ENCODE results near the gene UXS1.
"Not testable (repeated sequence)": the region's sequence is repeated elsewhere in the genome, so short reads cannot be mapped to it uniquely, and the experiment has no call there.

The UXS1 gene

GRCh38 chr2:106193977-106194778, at the start of gene UXS1:
Gene UXS1 (minus strand): TSS chr2:106194301. CDS start chr2:106194241, 60 bp downstream.
- peak; percentile 100 for DNase-seq (ENCODE audit: low spot score)

GRCh38 chr2:106239491-106239890, 45.4 kb upstream of the UXS1 start:
- DNase-seq (ENCODE audit: low spot score) = not testable (repeated sequence)

DNA sequence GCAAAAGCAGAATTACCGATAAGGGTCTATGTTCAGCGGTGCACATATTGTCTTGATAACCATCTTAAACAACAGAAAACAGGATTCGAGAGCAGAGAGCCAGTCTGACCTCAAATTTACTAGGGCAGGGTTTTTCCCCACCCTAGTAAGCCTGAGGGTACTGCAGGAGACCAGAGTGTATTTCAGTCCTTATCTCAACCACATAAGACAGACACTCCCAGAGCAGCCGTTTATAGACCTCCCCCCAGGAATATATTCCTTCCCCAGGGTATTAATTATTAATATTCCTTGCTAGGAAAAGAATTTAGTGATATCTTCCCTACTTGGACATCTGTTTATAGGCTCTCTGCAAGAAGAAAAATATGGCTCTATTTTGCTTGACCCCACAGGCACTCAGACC, 41.3 kb upstream of the UXS1 start:
- DNase-seq (ENCODE audit: low spot score) = not testable (repeated sequence)

- DNase-seq (ENCODE audit: low spot score) = no peak
Observed at GRCh38 chr2:106233350-106233706, 39.2 kb upstream of the UXS1 start.

DNA sequence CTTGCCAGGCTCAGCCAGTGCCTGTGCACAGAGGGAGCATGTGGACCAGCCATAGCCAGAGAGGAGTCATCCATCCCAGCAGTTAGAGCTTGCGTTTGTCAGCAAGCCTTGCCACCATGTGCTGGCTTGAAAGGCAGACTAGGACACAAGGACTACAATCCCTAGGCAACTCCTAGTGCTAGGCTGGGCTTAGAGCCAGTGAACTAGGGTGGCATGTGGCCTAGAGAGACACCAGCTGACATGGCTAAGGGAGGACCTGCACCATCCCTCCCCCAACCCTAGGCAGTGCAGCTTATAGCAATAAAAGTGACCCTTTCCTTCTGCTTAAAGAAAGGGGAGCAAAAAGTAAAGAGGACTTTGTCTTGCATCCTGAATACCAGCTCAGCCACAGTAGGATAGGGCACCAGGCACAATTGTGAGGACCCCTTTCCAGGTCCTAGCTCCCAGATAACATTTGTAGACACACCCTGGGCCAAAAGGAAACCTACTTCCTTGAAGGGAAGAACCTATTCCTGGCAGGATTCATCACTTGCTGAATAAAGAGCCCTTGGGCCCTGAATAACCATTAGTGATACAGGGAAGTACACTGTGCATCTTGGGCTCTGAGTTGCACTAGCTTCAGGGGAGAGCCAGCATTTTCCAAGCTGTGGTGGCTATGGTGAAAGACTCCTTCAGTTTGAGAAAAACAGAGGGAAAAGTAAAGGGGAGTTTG, 38.7 kb upstream of the UXS1 start:
- DNase-seq (ENCODE audit: low spot score) = no peak

- DNase-seq (ENCODE audit: low spot score) = no peak
Observed at GRCh38 chr2:106223347-106223746, 29.2 kb upstream of the UXS1 start.

- not testable (repeated sequence) for DNase-seq (ENCODE audit: low spot score)
Observed at GRCh38 chr2:106222057-106222456, 28.0 kb upstream of the UXS1 start.

GRCh38 chr2:106219813-106220212, 25.7 kb upstream of the UXS1 start:
- DNase-seq (ENCODE audit: low spot score) = no peak

DNA sequence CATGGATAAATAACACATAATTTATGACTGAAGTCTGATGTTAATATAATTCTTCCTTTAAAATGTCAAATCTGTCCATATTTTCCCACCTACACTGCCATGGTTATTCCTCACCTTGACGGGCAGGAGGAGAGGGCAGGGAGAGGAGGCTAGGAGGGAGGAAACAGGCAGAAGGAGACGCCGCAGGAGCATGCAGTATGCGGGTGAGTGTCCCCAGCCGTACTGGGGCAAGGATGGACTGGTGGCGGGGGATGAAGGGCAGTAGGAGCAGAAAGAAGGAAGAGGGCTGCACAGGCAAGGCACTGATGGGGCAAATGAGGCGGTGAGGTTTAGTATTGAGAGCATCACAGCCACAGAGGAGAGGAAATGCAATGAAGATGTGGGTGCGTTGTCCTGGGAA, 25.1 kb upstream of the UXS1 start:
- DNase-seq (ENCODE audit: low spot score) = not testable (repeated sequence)

GRCh38 chr2:106208874-106209273, 14.8 kb upstream of the UXS1 start:
- DNase-seq (ENCODE audit: low spot score) = no peak

GRCh38 chr2:106208399-106208798, 14.3 kb upstream of the UXS1 start:
- DNase-seq (ENCODE audit: low spot score) = no peak

DNA sequence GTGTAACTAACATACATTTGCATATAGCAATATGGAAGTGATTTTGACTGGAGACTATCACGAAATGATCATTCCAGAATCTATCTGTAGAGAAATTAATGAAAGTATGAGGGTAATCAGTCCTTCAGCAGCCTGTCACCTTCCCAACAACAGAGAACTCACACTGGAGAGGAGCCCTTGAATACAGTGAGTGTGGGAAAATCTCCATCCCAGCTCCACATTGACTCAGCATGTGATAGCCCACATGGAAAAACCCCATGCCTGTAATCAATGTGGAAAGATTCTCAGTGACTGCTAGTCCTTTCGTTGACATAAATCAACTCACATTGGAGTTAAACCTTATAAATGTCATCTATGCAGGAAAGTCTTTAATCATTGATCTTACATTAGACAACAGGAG, 13.1 kb upstream of the UXS1 start:
- no peak for DNase-seq (ENCODE audit: low spot score)

GRCh38 chr2:106205488-106205887, 11.4 kb upstream of the UXS1 start:
- DNase-seq (ENCODE audit: low spot score) = no peak

DNA sequence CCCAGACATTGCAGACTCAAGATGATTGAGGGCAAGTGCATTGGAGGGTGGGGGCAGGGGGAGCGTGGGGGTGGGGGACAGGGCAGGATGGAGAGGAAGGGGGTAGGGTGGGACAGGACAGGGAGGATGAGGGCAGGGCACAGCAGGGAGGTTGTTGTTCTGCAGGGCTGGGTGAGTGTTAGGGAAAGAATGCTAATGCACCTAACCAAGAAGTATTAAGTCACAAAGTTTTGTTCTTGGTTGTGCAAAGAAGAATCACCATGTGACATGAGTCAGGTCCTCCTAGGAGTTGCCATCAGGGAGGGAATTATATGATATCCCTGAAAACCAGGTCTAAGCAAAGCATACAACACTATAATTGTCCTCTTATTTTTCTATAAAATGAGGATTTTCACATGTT, 10.4 kb upstream of the UXS1 start:
- DNase-seq (ENCODE audit: low spot score) = not testable (repeated sequence)

- no peak for DNase-seq (ENCODE audit: low spot score)
Observed at GRCh38 chr2:106201661-106202060, 7.6 kb upstream of the UXS1 start.

DNA sequence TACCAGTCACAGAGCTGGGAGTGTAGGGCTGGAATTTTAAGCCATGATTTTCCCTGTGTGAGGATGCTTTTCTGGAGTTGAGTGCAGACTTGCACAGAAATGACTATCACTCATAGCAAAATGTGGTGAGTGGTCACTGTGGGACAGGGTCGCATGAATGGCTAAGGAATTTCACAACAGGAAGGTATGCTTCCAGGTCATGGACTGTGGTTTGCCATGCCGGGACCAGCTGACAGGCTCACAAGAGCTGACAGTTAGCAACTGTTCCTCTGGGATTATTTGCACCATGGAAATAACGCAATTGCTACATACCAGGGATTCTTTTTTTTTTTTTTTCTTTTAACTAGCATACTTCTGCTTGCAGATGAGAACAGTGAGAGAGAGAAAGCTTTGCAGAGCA, 3.8 kb upstream of the UXS1 start:
- peak; percentile 86 for DNase-seq (ENCODE audit: low spot score)

DNA sequence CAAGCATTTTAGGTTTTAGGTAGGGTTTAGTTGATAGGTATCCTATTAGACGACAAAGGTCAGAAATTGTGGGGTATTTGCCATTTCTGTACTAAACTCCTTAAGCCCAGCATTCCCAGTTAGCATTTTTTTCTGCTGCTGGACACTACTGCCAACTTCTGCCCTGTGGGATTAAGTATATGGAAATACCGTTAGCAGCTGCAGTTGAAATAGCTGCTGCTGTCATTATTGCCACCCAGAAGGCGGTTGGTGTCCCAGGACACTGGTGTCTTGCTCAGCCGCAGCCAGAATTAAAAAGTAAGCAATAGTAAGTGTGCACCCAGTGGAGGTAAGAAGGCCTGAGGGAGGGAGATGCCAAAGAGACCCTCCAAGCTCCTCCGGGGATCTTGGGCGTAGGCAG, 1.9 kb upstream of the UXS1 start:
- DNase-seq (ENCODE audit: low spot score) = no peak

DNA sequence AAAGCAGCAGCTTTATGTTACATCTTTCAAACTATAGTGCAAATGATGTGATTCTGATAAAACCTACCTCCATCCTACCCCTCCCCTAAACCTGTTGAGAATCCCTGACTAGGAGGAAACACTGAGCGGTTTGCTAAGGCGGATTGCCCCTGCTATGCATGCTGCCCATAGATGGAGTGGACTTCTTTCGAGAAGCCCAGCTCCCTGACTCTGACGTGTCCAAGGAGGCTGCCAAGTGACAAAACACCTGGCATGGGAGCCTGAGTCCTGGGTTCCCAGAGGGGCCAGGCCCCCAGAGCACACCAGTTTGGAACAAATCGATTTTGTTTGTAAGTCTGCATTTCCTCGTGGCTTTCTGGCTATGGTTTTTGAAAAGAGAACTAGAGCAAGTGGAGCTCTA, 1.4 kb upstream of the UXS1 start:
- DNase-seq (ENCODE audit: low spot score) = no peak

- no peak for DNase-seq (ENCODE audit: low spot score)
Observed at GRCh38 chr2:106193690-106193976, 468 bp downstream of the UXS1 start.

- DNase-seq (ENCODE audit: low spot score) = peak; percentile 67
Observed at GRCh38 chr2:106192752-106193689, 1.1 kb downstream of the UXS1 start.

DNA sequence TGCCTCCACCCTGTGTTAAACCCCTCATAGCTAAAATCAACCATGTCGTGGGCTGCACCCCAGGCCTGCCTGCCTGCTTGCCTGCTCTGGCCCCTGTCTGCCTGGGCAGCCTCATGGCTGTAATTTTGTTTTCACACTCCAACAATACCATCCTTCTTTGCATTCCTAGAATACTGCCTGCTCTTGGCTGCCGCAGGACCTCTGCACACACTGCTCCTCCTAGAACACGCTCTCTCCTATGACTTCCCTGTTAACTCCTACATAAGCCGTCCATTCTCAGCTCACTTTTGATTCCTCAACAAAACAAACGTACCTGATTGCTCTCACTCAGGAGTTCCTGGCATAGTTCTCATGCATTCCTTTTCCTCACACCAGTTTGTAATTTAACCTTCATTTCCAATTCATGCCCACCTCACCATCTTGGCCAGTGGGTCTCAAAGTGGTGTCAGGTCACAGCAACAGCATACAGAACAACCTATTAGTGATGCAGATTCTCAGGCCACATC, 2.5 kb downstream of the UXS1 start:
- no peak for DNase-seq (ENCODE audit: low spot score)

- no peak for DNase-seq (ENCODE audit: low spot score)
Observed at GRCh38 chr2:106189764-106190468, 4.2 kb downstream of the UXS1 start.
